Coronary artery (tissue), 2 donors: ENCODE data around the gene PRKCE.

Experiments
- DNase-seq: peaks from one replicate; pipeline ENCODE4 v3.0.0-alpha.2; 2017; ENCODE audit warnings: low spot score
- H3K27ac ChIP-seq, 2 donors: fragments of 200-600 bp; sonication (generic); one replicate each; pipeline ENCODE4 v1.5.1; 2016 to 2019
- H3K4me3 ChIP-seq: fragments of 200-600 bp; sonication (generic); 2 replicates; pipeline ENCODE4 v1.5.1; 2016; ENCODE audit warnings: mild to moderate bottlenecking, moderate library complexity
- TF ChIP-seq, protein P1 (sequence below): fragments of 200-600 bp; sonication (generic); IDR thresholded peaks from one replicate; pipeline ENCODE4 v1.5.1; 2019; ENCODE audit warnings: antibody characterized with exemption

PRKCE gene

DNA sequence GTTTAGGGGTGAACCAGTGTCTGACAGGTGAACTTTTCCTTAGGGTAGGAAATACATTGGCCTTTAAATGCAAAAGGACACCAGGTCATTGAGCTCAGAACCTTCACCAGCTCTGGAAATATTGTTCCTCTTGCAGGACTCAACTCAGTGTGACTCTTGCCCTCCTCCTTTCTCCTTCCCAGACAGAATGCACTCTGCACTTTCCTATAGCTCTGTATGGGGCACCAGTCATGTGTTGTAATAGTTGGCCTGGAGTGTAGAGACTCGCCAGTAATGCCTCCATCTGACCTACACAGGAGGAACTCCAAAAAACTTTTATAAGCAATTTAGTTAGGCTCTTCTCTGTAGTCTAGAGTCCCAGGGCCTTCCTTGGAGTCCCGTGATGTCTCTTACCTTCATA is 397.2 kb downstream of the PRKCE start:
- Histone ChIP-seq H3K4me3 (no peak overlapping the region), H3K27ac (no peak overlapping the region)
- no peak for DNase-seq
- TF ChIP-seq, protein P1, sequence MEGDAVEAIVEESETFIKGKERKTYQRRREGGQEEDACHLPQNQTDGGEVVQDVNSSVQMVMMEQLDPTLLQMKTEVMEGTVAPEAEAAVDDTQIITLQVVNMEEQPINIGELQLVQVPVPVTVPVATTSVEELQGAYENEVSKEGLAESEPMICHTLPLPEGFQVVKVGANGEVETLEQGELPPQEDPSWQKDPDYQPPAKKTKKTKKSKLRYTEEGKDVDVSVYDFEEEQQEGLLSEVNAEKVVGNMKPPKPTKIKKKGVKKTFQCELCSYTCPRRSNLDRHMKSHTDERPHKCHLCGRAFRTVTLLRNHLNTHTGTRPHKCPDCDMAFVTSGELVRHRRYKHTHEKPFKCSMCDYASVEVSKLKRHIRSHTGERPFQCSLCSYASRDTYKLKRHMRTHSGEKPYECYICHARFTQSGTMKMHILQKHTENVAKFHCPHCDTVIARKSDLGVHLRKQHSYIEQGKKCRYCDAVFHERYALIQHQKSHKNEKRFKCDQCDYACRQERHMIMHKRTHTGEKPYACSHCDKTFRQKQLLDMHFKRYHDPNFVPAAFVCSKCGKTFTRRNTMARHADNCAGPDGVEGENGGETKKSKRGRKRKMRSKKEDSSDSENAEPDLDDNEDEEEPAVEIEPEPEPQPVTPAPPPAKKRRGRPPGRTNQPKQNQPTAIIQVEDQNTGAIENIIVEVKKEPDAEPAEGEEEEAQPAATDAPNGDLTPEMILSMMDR = no peak

DNA sequence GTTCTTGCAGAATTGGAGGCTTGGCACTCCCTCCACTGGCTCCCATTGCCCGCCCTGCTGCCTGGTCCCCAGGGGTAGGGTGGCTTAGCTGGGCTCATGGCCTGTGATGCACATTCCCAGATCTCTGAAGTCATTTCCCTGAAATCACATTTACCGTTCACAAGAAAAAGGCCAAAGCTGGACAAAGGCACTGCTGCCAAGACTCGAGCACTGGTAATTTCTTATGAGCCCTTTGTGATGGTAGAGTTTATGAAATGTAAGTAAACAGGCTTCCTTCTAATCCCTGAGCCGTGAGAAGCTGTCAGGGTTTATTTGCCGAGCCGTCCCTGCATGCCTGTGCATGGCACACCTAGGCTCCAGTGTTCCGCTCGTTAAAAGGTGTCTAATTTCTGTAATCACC is 398.6 kb downstream of the PRKCE start:
- Histone ChIP-seq H3K4me3 (no peak overlapping the region), H3K27ac (peak overlapping the region; percentile 53 to 66)
- DNase-seq = no peak
- TF ChIP-seq, protein P1 = no peak

DNA sequence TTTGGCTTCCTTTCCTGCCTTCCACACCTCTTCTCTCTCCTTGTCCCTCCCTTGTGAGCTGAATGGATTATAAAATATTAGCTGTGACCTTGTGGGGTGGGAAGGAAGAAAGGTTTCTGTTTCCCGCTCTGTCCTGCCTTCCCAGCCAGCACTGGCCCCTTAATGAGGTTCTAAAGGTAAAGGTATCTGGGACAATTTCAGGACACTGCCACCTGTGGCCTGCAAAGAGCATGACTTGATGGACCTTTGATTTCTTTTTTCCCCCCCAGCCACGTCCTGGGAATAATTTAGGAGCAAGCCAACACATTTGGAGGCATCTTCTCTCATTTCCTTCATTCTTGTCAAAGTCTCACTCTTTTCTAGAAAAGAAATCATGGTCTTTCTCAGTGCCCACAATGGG is 399.0 kb downstream of the PRKCE start:
- Histone ChIP-seq H3K4me3 (no peak overlapping the region), H3K27ac (peak overlapping the region; percentile 53 to 66)
- TF ChIP-seq, protein P1 = no peak
- no peak for DNase-seq

DNA sequence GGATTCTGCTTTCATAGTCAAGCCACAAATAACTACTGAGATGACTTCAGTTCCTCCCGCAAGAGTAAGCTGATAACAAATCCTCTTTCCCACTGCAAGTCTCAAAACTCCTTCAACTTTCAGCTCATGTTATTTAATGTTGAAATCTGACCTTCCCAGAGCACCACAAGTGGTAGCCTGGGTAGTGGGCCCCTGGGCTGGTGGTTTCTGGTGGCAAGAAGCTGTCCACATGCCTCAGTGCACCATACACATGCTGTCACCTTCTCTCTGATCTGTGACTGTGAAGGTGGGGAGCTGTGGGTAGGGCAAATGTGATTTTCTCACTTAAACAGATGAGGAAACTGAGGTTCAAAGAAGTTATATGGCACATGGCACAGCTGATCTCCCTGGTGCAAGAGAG is 399.6 kb downstream of the PRKCE start:
- no peak for DNase-seq
- H3K27ac ChIP-seq = peak overlapping the region in 1 of 2 donors; percentile 53
- TF ChIP-seq, protein P1 = no peak

DNA sequence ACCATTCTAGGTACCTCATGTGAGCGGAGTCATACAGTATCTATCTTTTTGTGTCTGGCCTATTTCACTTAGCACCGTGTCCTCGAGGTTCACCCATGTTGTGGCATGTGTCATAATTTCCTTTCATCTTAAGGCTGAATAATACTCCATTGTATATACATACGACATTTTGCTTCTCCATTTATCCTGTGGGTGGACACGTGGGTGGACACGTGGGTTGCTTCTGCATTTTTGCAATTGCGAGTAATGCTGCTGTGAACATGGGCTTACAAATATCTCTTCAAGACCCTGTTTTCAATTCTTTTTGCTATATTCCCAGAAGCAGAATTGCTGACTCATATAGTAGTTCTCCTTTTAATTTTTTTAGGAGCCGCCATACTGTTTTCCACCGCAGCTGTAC is 402.1 kb downstream of the PRKCE start:
- Histone ChIP-seq H3K4me3 (no peak overlapping the region), H3K27ac (no peak overlapping the region)
- DNase-seq = no peak
- TF ChIP-seq, protein P1 = no peak

More for the DNA sequence above, 399.6 kb downstream of the PRKCE start:
- no peak overlapping the region for H3K4me3 ChIP-seq

DNA sequence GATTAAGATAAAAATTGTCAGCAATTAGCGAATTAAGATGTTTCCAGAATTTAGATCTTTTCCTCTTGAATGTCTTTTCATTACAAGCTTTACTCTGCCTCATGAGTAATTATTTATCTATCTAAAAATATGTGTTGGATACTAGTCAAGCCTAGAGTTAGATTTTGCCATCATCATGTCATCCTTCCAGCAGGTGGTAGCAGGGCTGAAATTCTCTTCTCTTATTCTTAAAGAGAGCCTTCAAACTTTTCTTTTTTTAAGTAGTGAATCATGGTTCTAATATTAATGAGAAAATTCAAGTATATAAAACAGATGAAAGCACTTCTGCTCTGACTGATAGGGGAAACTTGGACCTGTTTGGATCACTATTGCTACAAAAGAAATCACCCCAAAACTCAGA is 405.1 kb downstream of the PRKCE start:
- TF ChIP-seq, protein P1 = no peak
- no peak for DNase-seq
- Histone ChIP-seq H3K4me3 (no peak overlapping the region), H3K27ac (no peak overlapping the region)

DNA sequence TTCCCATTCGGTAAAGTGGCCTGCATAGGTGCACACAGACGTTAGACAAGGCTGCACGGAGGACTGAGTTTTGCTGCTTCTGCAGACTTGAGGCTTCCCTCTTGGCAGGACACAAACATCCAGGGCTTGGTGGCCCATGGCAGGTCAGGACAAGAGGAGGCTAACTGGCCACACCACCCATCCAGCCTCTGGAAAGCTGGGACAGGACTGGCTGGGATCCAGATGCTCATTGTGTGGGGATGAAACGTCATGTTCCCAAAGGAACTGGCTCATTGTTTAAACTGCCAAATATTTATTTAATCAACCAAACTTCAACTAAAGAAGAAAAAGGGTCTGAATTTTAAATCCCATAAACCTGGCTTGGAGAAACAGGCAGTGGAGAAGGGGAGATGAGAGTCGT is 406.7 kb downstream of the PRKCE start:
- DNase-seq = no peak
- no peak overlapping the region for H3K4me3 ChIP-seq
- H3K27ac ChIP-seq = no peak overlapping the region
- TF ChIP-seq, protein P1 = no peak
